HCT116 (cell line): Measurements from ENCODE around the gene MORN1. TPM values are rescaled to one million over a fixed set of nuclear protein-coding genes. Genes with fewer than 3 reads are reported as not detected.

Experiments
- ATAC-seq: fragments of 200-7000 bp; cut with Tn5 transposase; 2 replicates; pipeline ENCODE4 v1.9.1; 2020; ENCODE audit warnings: mild to moderate bottlenecking, moderate library complexity
- BruUV-seq: library from RNA; stranded (reverse); fragments of 400-500 nt; replicated peaks from 2 replicates; lab custom pipeline; 2021; lab: Mats Ljungman, UMichigan
- CTCF ChIA-PET: fragments of 300-600 bp; sonication (Branson Sonifier 250); formaldehyde crosslinking; loops from one replicate; lab custom pipeline; 2021; ENCODE audit warnings: antibody characterized with exemption; lab: Charles Lee
- POLR2A ChIA-PET: fragments of 300-600, 350-600 bp; sonication (Branson Sonifier 250); formaldehyde crosslinking; loops from one replicate; lab custom pipeline; 2021; ENCODE audit warnings: antibody characterized with exemption; lab: Charles Lee
- RAD21 ChIA-PET, 2 experiments: fragments of 300-600 bp; sonication (Branson Sonifier 250); formaldehyde crosslinking; loops; one replicate each; lab custom pipeline; 2023; ENCODE audit warnings: low total read pairs in 2 of 2; ENCODE audit not compliant: uncharacterized antibody in 2 of 2, unreplicated experiment in 2 of 2, low non-redundant PET in 1 of 2; lab: Charles Lee
- DNase-seq: peaks from one replicate; pipeline ENCODE4 v3.0.0-alpha.2; 2010; ENCODE audit warnings: low read depth, low spot score
- H2AFZ ChIP-seq: fragments of 200-600 bp; shearing (Covaris generic), sonication (generic); 2 replicates; pipeline ENCODE4 v1.6.1; 2017; ENCODE audit warnings: low read depth, mixed run types, mixed read lengths, antibody characterized with exemption, low read length; ENCODE audit not compliant: poor library complexity, severe bottlenecking
- H3K27ac ChIP-seq: 2 replicates; pipeline ENCODE4 v1.5.1; 2012; ENCODE audit warnings: low read depth, low read length
- H3K27me3 ChIP-seq: fragments of 200-600 bp; sonication (generic); 2 replicates; pipeline ENCODE4 v1.6.1; 2016; ENCODE audit warnings: mixed run types, low read length, mixed read lengths; ENCODE audit not compliant: insufficient read depth
- H3K36me3 ChIP-seq, 2 experiments: fragments of 200-500 bp in 1 of 2; fragments of 200-600 bp in 1 of 2; sonication (Bioruptor generic) in 1 of 2; sonication (generic) in 1 of 2; 2 replicates each; pipeline versions ENCODE4 v1.5.1 to v1.6.1; 2014 to 2016; ENCODE audit warnings: low read length in 2 of 2, inconsistent platforms in 1 of 2, mixed read lengths in 1 of 2, mixed run types in 1 of 2; ENCODE audit not compliant: insufficient read depth in 2 of 2, control insufficient read depth in 1 of 2
- H3K4me1 ChIP-seq, 2 experiments: fragments of 200-600 bp in 1 of 2; sonication (generic) in 1 of 2; 2 replicates each; pipeline versions ENCODE4 v1.5.1 to v1.6.1; 2012 to 2017; ENCODE audit warnings: low read length in 2 of 2, inconsistent platforms in 1 of 2, mild to moderate bottlenecking in 1 of 2, mixed read lengths in 1 of 2, mixed run types in 1 of 2, moderate library complexity in 1 of 2; ENCODE audit not compliant: insufficient read depth in 2 of 2, control insufficient read depth in 1 of 2
- H3K4me2 ChIP-seq: fragments of 200-600 bp; sonication (generic); 2 replicates; pipeline ENCODE4 v1.6.1; 2017; ENCODE audit warnings: mixed run types, low read length, mixed read lengths
- H3K4me3 ChIP-seq, 2 experiments: fragments of 200-600 bp in 1 of 2; sonication (generic) in 1 of 2; replicated peaks in 1 of 2; 2 replicates each; pipeline ENCODE4 v1.5.1; 2011 to 2016; ENCODE audit warnings: low read length in 2 of 2, control low read depth in 1 of 2, low read depth in 1 of 2, mild to moderate bottlenecking in 1 of 2, mixed read lengths in 1 of 2, mixed run types in 1 of 2
- H3K79me2 ChIP-seq: fragments of 200-600 bp; sonication (generic); 2 replicates; pipeline ENCODE4 v1.6.1; 2017; ENCODE audit warnings: mild to moderate bottlenecking, mixed run types, low read length, moderate library complexity, mixed read lengths; ENCODE audit not compliant: insufficient read depth
- H3K9ac ChIP-seq: fragments of 200-600 bp; sonication (generic); 2 replicates; pipeline ENCODE4 v1.6.1; 2016; ENCODE audit warnings: low read length, mixed read lengths
- H3K9me2 ChIP-seq: fragments of 200-600 bp; sonication (generic), shearing (Covaris generic); 2 replicates; pipeline ENCODE4 v1.6.1; 2017; ENCODE audit warnings: mixed run types, mild to moderate bottlenecking, moderate library complexity; ENCODE audit not compliant: insufficient read depth
- H3K9me3 ChIP-seq, 2 experiments: fragments of 200-500 bp in 1 of 2; fragments of 200-600 bp in 1 of 2; sonication (Bioruptor generic) in 1 of 2; sonication (generic) in 1 of 2; 2 replicates each; pipeline ENCODE4 v1.6.1; 2014 to 2017; ENCODE audit warnings: low read length in 2 of 2, mixed read lengths in 2 of 2, inconsistent platforms in 1 of 2, low read depth in 1 of 2, mild to moderate bottlenecking in 1 of 2, mixed run types in 1 of 2, moderate library complexity in 1 of 2; ENCODE audit not compliant: control insufficient read depth in 1 of 2, insufficient read depth in 1 of 2
- H4K20me1 ChIP-seq: fragments of 200-600 bp; sonication (generic), shearing (Covaris generic); 2 replicates; pipeline ENCODE4 v1.6.1; 2017; ENCODE audit warnings: mixed run types, mild to moderate bottlenecking, moderate library complexity; ENCODE audit not compliant: insufficient read depth
- CBX3 ChIP-seq: IDR thresholded peaks from 2 replicates; pipeline ENCODE4 v1.6.1; 2012; ENCODE audit warnings: low read depth
- CEBPB ChIP-seq: IDR thresholded peaks from 2 replicates; pipeline ENCODE4 v1.6.1; 2012; ENCODE audit warnings: low read depth
- EGR1 ChIP-seq: IDR thresholded peaks from 2 replicates; pipeline ENCODE4 v1.6.1; 2012; ENCODE audit warnings: low read depth
- ELF1 ChIP-seq: IDR thresholded peaks from 2 replicates; pipeline ENCODE4 v1.6.1; 2012; ENCODE audit warnings: low read depth, borderline replicate concordance
- EZH2 ChIP-seq: fragments of 200-600 bp; sonication (generic); IDR thresholded peaks from 2 replicates; pipeline ENCODE4 v1.6.1; 2017; ENCODE audit warnings: antibody characterized with exemption, mixed run types
- EZH2phosphoT487 ChIP-seq: fragments of 200-600 bp; IDR thresholded peaks from 2 replicates; pipeline ENCODE4 v1.6.1; 2018; ENCODE audit warnings: antibody characterized with exemption, borderline replicate concordance
- FOSL1 ChIP-seq: IDR thresholded peaks from 2 replicates; pipeline ENCODE4 v1.6.1; 2012; ENCODE audit warnings: low read depth
- POLR2AphosphoS5 ChIP-seq: IDR thresholded peaks from 2 replicates; pipeline ENCODE4 v1.6.1; 2011; ENCODE audit warnings: mild to moderate bottlenecking, low read depth, low read length, moderate library complexity
- RAD21 ChIP-seq: IDR thresholded peaks from 2 replicates; pipeline ENCODE4 v1.6.1; 2012; ENCODE audit warnings: low read depth, mild to moderate bottlenecking
- REST ChIP-seq: IDR thresholded peaks from 2 replicates; pipeline ENCODE4 v1.6.1; 2012; ENCODE audit warnings: low read depth
- SP1 ChIP-seq: IDR thresholded peaks from 2 replicates; pipeline ENCODE4 v1.6.1; 2012; ENCODE audit warnings: low read depth
- SRF ChIP-seq: IDR thresholded peaks from 2 replicates; pipeline ENCODE4 v1.6.1; 2012; ENCODE audit warnings: low read depth
- TCF7L2 ChIP-seq: IDR thresholded peaks from 2 replicates; pipeline ENCODE4 v1.7.0; 2011; ENCODE audit warnings: borderline replicate concordance, inconsistent platforms; ENCODE audit not compliant: insufficient read depth, insufficient read length; ENCODE audit errors: extremely low read depth
- YY1 ChIP-seq: IDR thresholded peaks from 2 replicates; pipeline ENCODE4 v1.6.1; 2011; ENCODE audit warnings: low read length, low read depth, moderate library complexity, mild to moderate bottlenecking; ENCODE audit not compliant: insufficient replicate concordance; ENCODE audit errors: extremely low read depth
- ZNF274 ChIP-seq: fragments of 200-500 bp; sonication (Bioruptor generic); IDR thresholded peaks from 2 replicates; pipeline ENCODE4 v1.6.1; 2014; ENCODE audit warnings: mild to moderate bottlenecking, low read depth, low read length, inconsistent platforms
- intact Hi-C: fragments of 100-400 bp; cut with micrococcal nuclease; formaldehyde crosslinking; loops from 2 replicates; pipeline ENCODE4 v1.10.0; 2022
- total RNA-seq: library from RNA; stranded (reverse); gene quantifications from one replicate; pipeline ENCODE4 v1.2.1, GENCODE V29; 2021; ENCODE audit not compliant: unreplicated experiment
- TF ChIP-seq, protein P1 (sequence below): IDR thresholded peaks from 2 replicates; pipeline ENCODE4 v1.6.1; 2011; ENCODE audit warnings: mild to moderate bottlenecking, low read length, moderate library complexity; ENCODE audit not compliant: insufficient replicate concordance; ENCODE audit errors: extremely low read depth
- TF ChIP-seq, protein P2 (sequence below), 3 experiments: fragments of 200-600 bp in 1 of 3; sonication (generic) in 1 of 3; IDR thresholded peaks in 2 of 3; conservative IDR thresholded peaks in 1 of 3; 2 replicates each; pipeline ENCODE4 v1.5.1; 2012 to 2017; ENCODE audit warnings: low read depth in 2 of 3, low read length in 2 of 3, antibody characterized with exemption in 1 of 3, borderline replicate concordance in 1 of 3, control low read depth in 1 of 3, mild to moderate bottlenecking in 1 of 3, mixed read lengths in 1 of 3, mixed run types in 1 of 3, moderate library complexity in 1 of 3; ENCODE audit not compliant: insufficient read depth in 1 of 3

Gene MORN1
- total RNA-seq, 1 experiment from 2014 or later = 21.4 TPM

DNA sequence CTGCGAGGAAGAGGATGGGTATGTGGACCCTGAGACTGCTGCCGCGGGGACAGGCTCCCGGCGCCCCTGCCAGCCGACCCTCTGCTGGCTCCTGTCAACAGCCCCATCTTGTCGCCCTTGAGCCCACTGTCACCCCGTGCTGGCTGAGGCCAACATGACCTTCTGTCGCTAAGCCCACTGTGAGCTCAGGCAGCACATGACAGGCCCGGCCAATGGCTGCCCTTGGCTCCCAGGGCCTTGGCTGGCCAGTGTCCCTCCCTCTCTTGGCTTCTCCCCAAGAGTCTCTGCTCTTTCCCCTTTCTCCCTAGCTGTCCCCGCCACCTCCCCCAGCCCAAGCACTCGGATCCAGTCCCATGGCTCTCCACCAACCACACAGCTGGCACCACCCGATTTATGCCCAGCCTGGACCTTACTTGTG, 17.5 kb upstream of the MORN1 start:
- intact Hi-C loops = no loop called here
- Histone ChIP-seq H3K4me1 (peaks cover 6 to 17% of the 10 kb centered on the region in 2 experiments; a peak in 3 of 4 replicates), H3K9me3 (no peaks in the 10 kb centered on the region), H3K9me2 (no peaks in the 10 kb centered on the region), H3K79me2 (peaks cover 24% of the 10 kb centered on the region; the same call in 1 of the 2 replicates), H3K36me3 (peaks cover 10 to 20% of the 10 kb centered on the region in 2 experiments; a peak in 3 of 4 replicates), H3K9ac (no peak overlapping the region), H3K4me2 (no peak overlapping the region), H2AFZ (no peak overlapping the region), H3K4me3 (no peak overlapping the region), H3K27me3 (no peaks in the 10 kb centered on the region), H3K27ac (no peak overlapping the region; the same call in 1 of the 2 replicates), H4K20me1 (no peaks in the 10 kb centered on the region)
- TF ChIP-seq CBX3 = no peak
- TF ChIP-seq RAD21 = no peak
- TF ChIP-seq, protein P1, sequence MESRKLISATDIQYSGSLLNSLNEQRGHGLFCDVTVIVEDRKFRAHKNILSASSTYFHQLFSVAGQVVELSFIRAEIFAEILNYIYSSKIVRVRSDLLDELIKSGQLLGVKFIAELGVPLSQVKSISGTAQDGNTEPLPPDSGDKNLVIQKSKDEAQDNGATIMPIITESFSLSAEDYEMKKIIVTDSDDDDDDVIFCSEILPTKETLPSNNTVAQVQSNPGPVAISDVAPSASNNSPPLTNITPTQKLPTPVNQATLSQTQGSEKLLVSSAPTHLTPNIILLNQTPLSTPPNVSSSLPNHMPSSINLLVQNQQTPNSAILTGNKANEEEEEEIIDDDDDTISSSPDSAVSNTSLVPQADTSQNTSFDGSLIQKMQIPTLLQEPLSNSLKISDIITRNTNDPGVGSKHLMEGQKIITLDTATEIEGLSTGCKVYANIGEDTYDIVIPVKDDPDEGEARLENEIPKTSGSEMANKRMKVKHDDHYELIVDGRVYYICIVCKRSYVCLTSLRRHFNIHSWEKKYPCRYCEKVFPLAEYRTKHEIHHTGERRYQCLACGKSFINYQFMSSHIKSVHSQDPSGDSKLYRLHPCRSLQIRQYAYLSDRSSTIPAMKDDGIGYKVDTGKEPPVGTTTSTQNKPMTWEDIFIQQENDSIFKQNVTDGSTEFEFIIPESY = no peak
- TF ChIP-seq EGR1 = no peak
- TF ChIP-seq POLR2AphosphoS5 = no peak
- no peak for TF ChIP-seq SP1
- no peak for TF ChIP-seq REST
- no peak for TF ChIP-seq CEBPB
- TF ChIP-seq ZNF274 = no peak
- no peak for TF ChIP-seq SRF
- no peak for TF ChIP-seq EZH2phosphoT487
- TF ChIP-seq FOSL1 = no peak
- no peak for TF ChIP-seq EZH2
- TF ChIP-seq YY1 = no peak
- TF ChIP-seq TCF7L2 = no peak
- TF ChIP-seq, protein P2, sequence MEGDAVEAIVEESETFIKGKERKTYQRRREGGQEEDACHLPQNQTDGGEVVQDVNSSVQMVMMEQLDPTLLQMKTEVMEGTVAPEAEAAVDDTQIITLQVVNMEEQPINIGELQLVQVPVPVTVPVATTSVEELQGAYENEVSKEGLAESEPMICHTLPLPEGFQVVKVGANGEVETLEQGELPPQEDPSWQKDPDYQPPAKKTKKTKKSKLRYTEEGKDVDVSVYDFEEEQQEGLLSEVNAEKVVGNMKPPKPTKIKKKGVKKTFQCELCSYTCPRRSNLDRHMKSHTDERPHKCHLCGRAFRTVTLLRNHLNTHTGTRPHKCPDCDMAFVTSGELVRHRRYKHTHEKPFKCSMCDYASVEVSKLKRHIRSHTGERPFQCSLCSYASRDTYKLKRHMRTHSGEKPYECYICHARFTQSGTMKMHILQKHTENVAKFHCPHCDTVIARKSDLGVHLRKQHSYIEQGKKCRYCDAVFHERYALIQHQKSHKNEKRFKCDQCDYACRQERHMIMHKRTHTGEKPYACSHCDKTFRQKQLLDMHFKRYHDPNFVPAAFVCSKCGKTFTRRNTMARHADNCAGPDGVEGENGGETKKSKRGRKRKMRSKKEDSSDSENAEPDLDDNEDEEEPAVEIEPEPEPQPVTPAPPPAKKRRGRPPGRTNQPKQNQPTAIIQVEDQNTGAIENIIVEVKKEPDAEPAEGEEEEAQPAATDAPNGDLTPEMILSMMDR (IDR thresholded peaks at IDR 0.05 in 2 of 3, conservative IDR thresholded peaks at IDR 0.05 in 1 of 3; ENCODE audit: borderline replicate concordance in 1 of 3, insufficient read depth in 1 of 3, low read depth in 2 of 3, low read length in 2 of 3) = no peak
- TF ChIP-seq ELF1 = no peak
- POLR2A ChIA-PET = no interaction called here
- no TSS peak for BruUV-seq
- CTCF ChIA-PET = no interaction called here
- RAD21 ChIA-PET = no interaction called here
- ATAC-seq (no peak), DNase-seq (no peak)
